Thyroid gland (tissue), 4 donors: ENCODE data around the gene ITGA11.

Source experiments
- POLR2A ChIP-seq, 2 donors: fragments of 450-650 bp; IDR thresholded peaks; one replicate each; pipeline ENCODE4 v1.6.1; 2017; ENCODE audit warnings: antibody characterized with exemption in 2 of 2, mild to moderate bottlenecking in 2 of 2, moderate library complexity in 1 of 2
- TF ChIP-seq, protein P1 (sequence below), 6 experiments: fragments of 200-600 bp in 3 of 6; fragments of 450-650 bp in 3 of 6; sonication (generic) in 3 of 6; IDR thresholded peaks; one replicate each; pipeline ENCODE4 v1.5.1; 2016 to 2019; ENCODE audit warnings: antibody characterized with exemption in 6 of 6, mild to moderate bottlenecking in 2 of 6, inconsistent platforms in 1 of 6, moderate library complexity in 1 of 6

DNA sequence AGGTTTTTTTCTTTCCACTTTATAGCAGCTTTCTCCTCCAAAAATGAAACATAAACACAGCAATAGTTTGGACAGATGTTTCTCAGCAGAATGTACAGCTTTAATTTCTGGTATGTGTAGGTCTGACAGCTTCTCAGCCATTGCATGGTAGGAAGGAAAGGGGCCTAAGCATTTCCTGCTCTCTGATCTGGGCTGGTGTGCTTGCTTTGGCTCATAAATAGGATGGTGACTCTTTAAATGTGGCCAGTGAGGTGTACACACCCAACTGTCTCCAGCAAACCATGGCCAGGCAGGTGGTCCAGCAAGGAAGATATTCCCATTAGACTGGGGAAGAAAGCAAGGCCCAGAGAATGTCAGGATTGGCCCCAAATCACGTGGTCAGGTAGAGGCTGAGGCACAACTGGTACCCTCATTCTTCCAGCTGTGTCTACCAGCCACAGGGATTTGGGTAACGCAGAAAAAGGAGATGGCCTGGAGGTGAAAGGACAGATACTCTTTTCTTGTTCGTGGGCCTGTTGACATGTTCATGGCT lies 52.1 kb downstream of the ITGA11 start:
- TF ChIP-seq, protein P1, sequence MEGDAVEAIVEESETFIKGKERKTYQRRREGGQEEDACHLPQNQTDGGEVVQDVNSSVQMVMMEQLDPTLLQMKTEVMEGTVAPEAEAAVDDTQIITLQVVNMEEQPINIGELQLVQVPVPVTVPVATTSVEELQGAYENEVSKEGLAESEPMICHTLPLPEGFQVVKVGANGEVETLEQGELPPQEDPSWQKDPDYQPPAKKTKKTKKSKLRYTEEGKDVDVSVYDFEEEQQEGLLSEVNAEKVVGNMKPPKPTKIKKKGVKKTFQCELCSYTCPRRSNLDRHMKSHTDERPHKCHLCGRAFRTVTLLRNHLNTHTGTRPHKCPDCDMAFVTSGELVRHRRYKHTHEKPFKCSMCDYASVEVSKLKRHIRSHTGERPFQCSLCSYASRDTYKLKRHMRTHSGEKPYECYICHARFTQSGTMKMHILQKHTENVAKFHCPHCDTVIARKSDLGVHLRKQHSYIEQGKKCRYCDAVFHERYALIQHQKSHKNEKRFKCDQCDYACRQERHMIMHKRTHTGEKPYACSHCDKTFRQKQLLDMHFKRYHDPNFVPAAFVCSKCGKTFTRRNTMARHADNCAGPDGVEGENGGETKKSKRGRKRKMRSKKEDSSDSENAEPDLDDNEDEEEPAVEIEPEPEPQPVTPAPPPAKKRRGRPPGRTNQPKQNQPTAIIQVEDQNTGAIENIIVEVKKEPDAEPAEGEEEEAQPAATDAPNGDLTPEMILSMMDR (IDR thresholded peaks at IDR 0.05): no peak
- no peak for TF ChIP-seq POLR2A (IDR thresholded peaks at IDR 0.05)
